IPS DF 6.9 (cell line): ENCODE data around the gene ZBTB32.

Experiments
- DNase-seq: peaks from one replicate; pipeline ENCODE4 v3.0.0-alpha.2; 2013; ENCODE audit warnings: low read depth, low spot score
- H3K27ac ChIP-seq: one replicate; pipeline ENCODE4 v1.5.1; 2013; ENCODE audit warnings: low read length, control low read depth
- H3K27me3 ChIP-seq: 2 replicates; pipeline ENCODE4 v1.6.1; 2013; ENCODE audit warnings: mild to moderate bottlenecking, low read length; ENCODE audit not compliant: control insufficient read depth, insufficient read depth
- H3K36me3 ChIP-seq: 2 replicates; pipeline ENCODE4 v1.6.1; 2013; ENCODE audit warnings: low read length; ENCODE audit not compliant: control insufficient read depth, insufficient read depth
- H3K4me1 ChIP-seq: 2 replicates; pipeline ENCODE4 v1.6.1; 2013; ENCODE audit warnings: low read length; ENCODE audit not compliant: control insufficient read depth, insufficient read depth
- H3K4me3 ChIP-seq: 2 replicates; pipeline ENCODE4 v1.5.1; 2013; ENCODE audit warnings: mild to moderate bottlenecking, low read length
- H3K9me3 ChIP-seq: 2 replicates; pipeline ENCODE4 v1.6.1; 2013; ENCODE audit warnings: low read length, inconsistent platforms; ENCODE audit not compliant: control insufficient read depth, insufficient read depth
- WGBS: extraction: QIAGEN DNeasy Blood & Tissue Kit; methylation state at CpG from one replicate; pipeline ENCODE4 v1.1.7; 2013; ENCODE audit warnings: mixed read lengths, missing lambda C conversion rate; ENCODE audit not compliant: insufficient read length, insufficient coverage; 5-methylcytosine and 5-hydroxymethylcytosine counted together

ZBTB32 gene

DNA sequence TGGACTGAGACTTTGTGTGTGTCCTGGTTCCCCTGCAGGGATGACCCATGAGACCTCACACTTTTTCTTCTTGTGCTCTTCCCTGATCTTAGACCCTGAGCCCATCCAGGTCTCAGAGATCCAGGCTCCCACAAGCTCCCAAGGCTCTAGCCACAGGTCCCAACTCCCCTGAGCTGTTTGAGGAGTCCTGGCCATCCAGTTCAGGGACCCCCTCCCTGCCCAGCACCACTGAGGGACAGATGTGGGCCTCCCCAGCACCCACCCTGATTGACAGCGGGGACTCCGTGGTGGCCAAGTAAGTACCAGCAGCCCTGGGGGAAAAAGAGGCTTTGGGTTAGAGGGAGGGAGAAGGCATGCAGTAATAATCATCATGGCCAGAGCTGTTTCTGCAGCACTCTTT, 55.3 kb downstream of the ZBTB32 start:
- peaks cover 4% of the 10 kb centered on the region; the same call in 1 of the 2 replicates for H3K36me3 ChIP-seq
- no peak overlapping the region for H3K27ac ChIP-seq
- no CpG with 5 or more reads among the region's 2 CpGs for WGBS
- DNase-seq: no peak
- H3K27me3 ChIP-seq: no peaks in the 10 kb centered on the region
- no peak overlapping the region for H3K4me3 ChIP-seq
- no peaks in the 10 kb centered on the region for H3K9me3 ChIP-seq
- 0 out of 2 replicates have a peak, but pooled peaks cover 2% of the 10 kb centered on the region for H3K4me1 ChIP-seq

DNA sequence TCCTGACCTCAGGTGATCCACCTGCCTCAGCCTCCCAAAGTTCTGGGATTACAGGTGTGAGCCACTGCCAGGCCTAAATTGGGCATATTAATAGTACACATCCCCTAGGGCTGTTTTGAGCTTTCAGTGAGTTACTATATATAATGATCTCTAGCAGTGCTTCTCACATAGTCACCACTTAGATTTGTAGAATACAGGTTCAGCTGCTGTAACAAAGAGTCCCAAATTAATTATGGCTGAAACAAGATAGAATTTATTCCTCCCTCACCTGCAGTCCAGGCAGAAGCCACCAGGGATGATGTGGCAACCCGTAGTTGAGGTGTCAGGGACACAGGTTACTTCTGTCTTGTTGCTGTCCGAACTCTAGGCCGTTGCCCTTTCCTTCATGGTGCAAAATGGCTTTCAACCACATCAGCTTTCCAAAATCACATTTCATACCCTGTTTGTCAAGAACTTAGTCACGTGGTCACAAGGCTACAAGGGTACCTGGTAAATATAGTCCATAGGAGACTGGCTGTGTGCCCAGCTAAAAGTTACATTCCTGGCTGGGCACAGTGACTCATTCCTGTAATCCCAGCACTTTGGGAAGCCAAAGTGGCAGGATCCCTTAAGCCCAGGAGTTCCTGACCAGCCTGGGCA, 56.5 kb downstream of the ZBTB32 start:
- no peak overlapping the region for H3K4me3 ChIP-seq
- no CpG with 5 or more reads among the region's 4 CpGs for WGBS
- no peak overlapping the region for H3K27ac ChIP-seq
- no peaks in the 10 kb centered on the region for H3K27me3 ChIP-seq
- H3K9me3 ChIP-seq: no peaks in the 10 kb centered on the region
- 0 out of 2 replicates have a peak, but pooled peaks cover 2% of the 10 kb centered on the region for H3K4me1 ChIP-seq
- DNase-seq: no peak
- H3K36me3 ChIP-seq: peaks cover 4% of the 10 kb centered on the region; the same call in 1 of the 2 replicates

DNA sequence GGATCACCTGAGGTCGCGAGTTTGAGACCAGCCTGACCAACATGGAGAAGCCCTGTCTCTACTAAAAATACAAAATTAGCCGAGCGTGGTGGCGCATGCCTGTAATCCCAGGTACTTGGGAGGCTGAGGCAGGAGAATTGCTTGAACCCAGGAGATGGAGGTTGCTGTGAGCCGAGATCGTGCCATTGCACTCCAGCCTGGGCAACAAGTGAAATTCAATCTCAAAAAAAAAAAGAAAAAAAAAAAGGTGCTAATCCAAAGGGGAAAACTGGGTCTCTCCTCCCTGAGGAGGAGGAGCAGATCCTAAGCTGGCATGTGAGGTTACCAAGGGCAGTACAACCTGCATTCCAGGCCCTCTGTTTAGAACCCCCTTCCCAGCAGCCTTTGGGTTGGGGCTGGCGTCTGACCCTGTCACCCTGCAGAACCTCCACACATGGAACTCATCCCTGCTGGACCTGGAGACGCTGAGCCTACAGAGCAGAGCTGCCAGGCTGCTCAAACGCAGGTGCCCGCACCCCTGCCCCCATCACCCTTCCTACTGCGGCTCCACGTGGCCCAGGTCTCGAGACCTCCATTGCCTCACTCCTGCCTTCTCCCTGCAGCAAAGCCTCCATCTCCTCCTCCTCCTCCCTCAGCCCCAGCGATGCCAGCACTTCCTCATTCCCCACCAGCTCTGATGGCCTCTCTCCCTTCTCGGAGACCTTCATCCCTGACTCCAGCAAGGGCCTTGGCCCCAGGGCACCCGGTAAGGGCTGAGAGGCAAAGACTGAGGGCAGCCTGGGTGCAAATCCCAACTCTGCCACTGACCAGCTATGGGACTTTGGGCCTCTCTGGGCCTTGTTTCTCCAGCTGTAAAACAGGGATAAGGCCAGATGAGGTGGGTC, 60.3 kb downstream of the ZBTB32 start:
- no peak overlapping the region for H3K4me3 ChIP-seq
- no peak overlapping the region for H3K27ac ChIP-seq
- no CpG with 5 or more reads among the region's 17 CpGs for WGBS
- H3K9me3 ChIP-seq: no peaks in the 10 kb centered on the region
- H3K4me1 ChIP-seq: peaks cover 5% of the 10 kb centered on the region
- DNase-seq: no peak
- H3K27me3 ChIP-seq: no peaks in the 10 kb centered on the region
- H3K36me3 ChIP-seq: peaks cover 4% of the 10 kb centered on the region
